CD8-positive, alpha-beta memory T cell (primary cell): ENCODE measurements around the gene ESYT2. TPM values are rescaled to one million over a fixed set of nuclear protein-coding genes. Genes with fewer than 3 reads are reported as not detected.

Experiments
- CTCF ChIA-PET: fragments of 350-600 bp; sonication (Branson Sonifier 250); formaldehyde crosslinking; loops from one replicate; lab custom pipeline; 2021; ENCODE audit warnings: antibody characterized with exemption; lab: Charles Lee
- POLR2A ChIA-PET: fragments of 350-600 bp; sonication (Branson Sonifier 250); formaldehyde crosslinking; loops from one replicate; lab custom pipeline; 2021; ENCODE audit warnings: antibody characterized with exemption; lab: Charles Lee
- DNase-seq, 5 donors: peaks; one replicate each; pipeline versions ENCODE4 v3.0.0 to v3.0.0-alpha.2; 2020 to 2022; ENCODE audit warnings: mixed read lengths in 1 of 5
- H3K27ac ChIP-seq: one replicate; pipeline ENCODE4 v1.7.0; 2013; ENCODE audit warnings: low read depth, mild to moderate bottlenecking, low read length, moderate library complexity
- H3K27me3 ChIP-seq: 2 replicates; pipeline ENCODE4 v1.7.0; 2013; ENCODE audit warnings: low read length, mild to moderate bottlenecking; ENCODE audit not compliant: insufficient read depth, poor library complexity, severe bottlenecking
- H3K36me3 ChIP-seq: 2 replicates; pipeline ENCODE4 v1.7.0; 2013; ENCODE audit warnings: mild to moderate bottlenecking, low read length, moderate library complexity; ENCODE audit not compliant: insufficient read depth
- H3K4me1 ChIP-seq: 2 replicates; pipeline ENCODE4 v1.7.0; 2013; ENCODE audit warnings: mild to moderate bottlenecking, low read length, moderate library complexity; ENCODE audit not compliant: insufficient read depth
- H3K4me3 ChIP-seq: 2 replicates; pipeline ENCODE4 v1.7.0; 2013; ENCODE audit warnings: mild to moderate bottlenecking, low read length
- H3K9me3 ChIP-seq: 2 replicates; pipeline ENCODE4 v1.7.0; 2013; ENCODE audit warnings: mild to moderate bottlenecking, low read length
- H3K27ac Mint-ChIP-seq, 8 donors: one replicate each; pipeline ENCODE4 v1.8.0; 2020 to 2021; ENCODE audit warnings: mixed read lengths in 8 of 8, mild to moderate bottlenecking in 6 of 8, inconsistent platforms in 3 of 8, moderate library complexity in 3 of 8
- H3K27me3 Mint-ChIP-seq, 2 donors: one replicate each; pipeline ENCODE4 v1.8.0; 2020 to 2021; ENCODE audit warnings: mixed read lengths in 2 of 2, mild to moderate bottlenecking in 1 of 2, moderate library complexity in 1 of 2
- H3K36me3 Mint-ChIP-seq, 3 donors: one replicate each; pipeline ENCODE4 v1.8.0; 2020 to 2021; ENCODE audit warnings: mixed read lengths in 3 of 3, inconsistent platforms in 1 of 3, mild to moderate bottlenecking in 1 of 3
- H3K4me1 Mint-ChIP-seq, 3 donors: one replicate each; pipeline ENCODE4 v1.8.0; 2020 to 2021; ENCODE audit warnings: mixed read lengths in 3 of 3, inconsistent platforms in 1 of 3, mild to moderate bottlenecking in 1 of 3
- H3K4me3 Mint-ChIP-seq, 7 donors: one replicate each; pipeline ENCODE4 v1.8.0; 2020 to 2021; ENCODE audit warnings: mixed read lengths in 7 of 7, mild to moderate bottlenecking in 6 of 7, moderate library complexity in 4 of 7, inconsistent platforms in 2 of 7
- H3K9me3 Mint-ChIP-seq, 5 donors: one replicate each; pipeline ENCODE4 v1.8.0; 2020 to 2022; ENCODE audit warnings: mixed read lengths in 5 of 5, mild to moderate bottlenecking in 3 of 5, moderate library complexity in 2 of 5, inconsistent platforms in 1 of 5
- polyA plus RNA-seq: library from polyadenylated mRNA; unstranded; fragments of 300-500 nt; fragmentation: Illumina TruSeq; gene quantifications from one replicate; pipeline ENCODE4 v1.2.3, GENCODE V29; 2021
- total RNA-seq, 2 experiments: library from RNA; stranded (reverse); gene quantifications; one replicate each; pipeline ENCODE4 v1.2.3, GENCODE V29; 2021

ESYT2 gene
- total and polyA plus RNA-seq, 3 experiments from 2014 or later = 55.6 to 99.4 (median 56.1) TPM

- H3K27me3 ChIP-seq = no peaks in the 10 kb centered on the region
- DNase-seq = no peak
- H3K4me1 ChIP-seq = no peaks in the 10 kb centered on the region
- H3K9me3 Mint-ChIP-seq = no peaks in the 10 kb centered on the region
- CTCF ChIA-PET = interaction anchor here (2.5 kb wide), 1 partner anchor 34 kb away, joined by 5 read pairs; the partner anchor contains the start of gene ESYT2
- H3K4me3 ChIP-seq = no peak overlapping the region
- H3K9me3 ChIP-seq = no peaks in the 10 kb centered on the region
- H3K4me1 Mint-ChIP-seq = peaks cover 17 to 20% (median 19%) of the 10 kb centered on the region in 3 donors
- no peak overlapping the region for H3K27ac ChIP-seq
- H3K36me3 ChIP-seq = peaks cover 51% of the 10 kb centered on the region
- no peak overlapping the region for H3K4me3 Mint-ChIP-seq
- peaks cover 19 to 77% (median 30%) of the 10 kb centered on the region in 3 donors for H3K36me3 Mint-ChIP-seq
- no peaks in the 10 kb centered on the region for H3K27me3 Mint-ChIP-seq
- H3K27ac Mint-ChIP-seq = peak overlapping the region in 1 of 8 donors; percentile 39
- POLR2A ChIA-PET = no interaction called here
These were observed 34.0 kb downstream of the ESYT2 start for GRCh38 chr7:158795272-158795671.

GRCh38 chr7:158791107-158791506 lies 38.2 kb downstream of the ESYT2 start:
- Mint-ChIP-seq H3K36me3 (peaks cover 22 to 85% (median 26%) of the 10 kb centered on the region in 3 donors), H3K27me3 (no peaks in the 10 kb centered on the region), H3K9me3 (no peaks in the 10 kb centered on the region), H3K4me3 (peak overlapping the region in 1 of 7 donors; percentile 15), H3K27ac (peak overlapping the region in 3 of 8 donors; percentile 17 to 57 (median 27)), H3K4me1 (peaks cover 0 to 4% (median 3%) of the 10 kb centered on the region in 3 donors)
- H3K4me3 ChIP-seq = no peak overlapping the region
- peaks cover 38% of the 10 kb centered on the region for H3K36me3 ChIP-seq
- POLR2A ChIA-PET = no interaction called here
- no peaks in the 10 kb centered on the region for H3K9me3 ChIP-seq
- H3K27ac ChIP-seq = no peak overlapping the region
- no peaks in the 10 kb centered on the region for H3K4me1 ChIP-seq
- H3K27me3 ChIP-seq = no peaks in the 10 kb centered on the region
- DNase-seq = no peak
- CTCF ChIA-PET = no interaction called here

GRCh38 chr7:158789842-158790241 lies 39.5 kb downstream of the ESYT2 start:
- Histone ChIP-seq H3K9me3 (no peaks in the 10 kb centered on the region), H3K36me3 (peaks cover 26% of the 10 kb centered on the region), H3K4me1 (no peaks in the 10 kb centered on the region), H3K27me3 (no peaks in the 10 kb centered on the region), H3K27ac (no peak overlapping the region), H3K4me3 (no peak overlapping the region)
- H3K4me3 Mint-ChIP-seq = no peak overlapping the region
- H3K27me3 Mint-ChIP-seq = no peaks in the 10 kb centered on the region
- ChIA-PET CTCF (no interaction called here), POLR2A (no interaction called here)
- H3K27ac Mint-ChIP-seq = peak overlapping the region in 1 of 8 donors; percentile 52
- no peak for DNase-seq
- H3K36me3 Mint-ChIP-seq = peaks cover 22 to 78% (median 26%) of the 10 kb centered on the region in 3 donors
- no peaks in the 10 kb centered on the region for H3K9me3 Mint-ChIP-seq
- peaks cover 0 to 4% (median 3%) of the 10 kb centered on the region in 3 donors for H3K4me1 Mint-ChIP-seq

GRCh38 chr7:158786898-158787297 lies 42.4 kb downstream of the ESYT2 start:
- Histone ChIP-seq H3K27me3 (no peaks in the 10 kb centered on the region), H3K4me1 (peaks cover 3% of the 10 kb centered on the region), H3K9me3 (no peaks in the 10 kb centered on the region), H3K27ac (no peak overlapping the region), H3K36me3 (peaks cover 21% of the 10 kb centered on the region), H3K4me3 (no peak overlapping the region)
- peaks cover 0 to 4% (median 0%) of the 10 kb centered on the region in 3 donors for H3K4me1 Mint-ChIP-seq
- H3K27me3 Mint-ChIP-seq = no peaks in the 10 kb centered on the region
- DNase-seq = no peak
- peak overlapping the region in 4 of 8 donors; percentile 1 to 82 (median 57) for H3K27ac Mint-ChIP-seq
- CTCF ChIA-PET = interaction anchor here (1.2 kb wide), 1 partner anchor 38 kb away, joined by 3 read pairs; no protein-coding TSS in a partner anchor
- H3K9me3 Mint-ChIP-seq = no peaks in the 10 kb centered on the region
- peaks cover 15 to 59% (median 17%) of the 10 kb centered on the region in 3 donors for H3K36me3 Mint-ChIP-seq
- POLR2A ChIA-PET = no interaction called here
- H3K4me3 Mint-ChIP-seq = no peak overlapping the region

GRCh38 chr7:158784270-158784669 lies 45.0 kb downstream of the ESYT2 start:
- POLR2A ChIA-PET = no interaction called here

GRCh38 chr7:158783595-158783994 lies 45.7 kb downstream of the ESYT2 start:
- H3K4me1 ChIP-seq = peaks cover 20% of the 10 kb centered on the region
- no peaks in the 10 kb centered on the region for H3K9me3 ChIP-seq
- H3K27me3 Mint-ChIP-seq = no peaks in the 10 kb centered on the region
- H3K27me3 ChIP-seq = no peaks in the 10 kb centered on the region
- peaks cover 29% of the 10 kb centered on the region for H3K36me3 ChIP-seq
- no peaks in the 10 kb centered on the region for H3K9me3 Mint-ChIP-seq
- H3K4me3 Mint-ChIP-seq = no peak overlapping the region
- peak in 1 of 5 donors; percentile 17 for DNase-seq
- no peak overlapping the region for H3K27ac Mint-ChIP-seq
- H3K36me3 Mint-ChIP-seq = peaks cover 8 to 41% (median 8%) of the 10 kb centered on the region in 3 donors
- H3K4me1 Mint-ChIP-seq = peaks cover 0 to 13% (median 12%) of the 10 kb centered on the region in 3 donors
- CTCF ChIA-PET = interaction anchor here (1.0 to 1.6 kb wide), 4 partner anchors 13 to 193 kb away, joined by 3 to 7 read pairs (median 4); no protein-coding TSS in a partner anchor
- H3K27ac ChIP-seq = no peak overlapping the region
- H3K4me3 ChIP-seq = no peak overlapping the region
- POLR2A ChIA-PET = no interaction called here

More at GRCh38 chr7:158784270-158784669, 45.0 kb downstream of the ESYT2 start:
- Mint-ChIP-seq H3K36me3 (peaks cover 5 to 38% (median 8%) of the 10 kb centered on the region in 3 donors), H3K4me3 (no peak overlapping the region), H3K27me3 (no peaks in the 10 kb centered on the region), H3K27ac (peak overlapping the region in 4 of 8 donors; percentile 4 to 84 (median 30)), H3K9me3 (no peaks in the 10 kb centered on the region), H3K4me1 (peaks cover 0 to 6% (median 6%) of the 10 kb centered on the region in 3 donors)
- Histone ChIP-seq H3K36me3 (peaks cover 29% of the 10 kb centered on the region), H3K4me3 (no peak overlapping the region), H3K27me3 (no peaks in the 10 kb centered on the region), H3K27ac (no peak overlapping the region), H3K9me3 (no peaks in the 10 kb centered on the region), H3K4me1 (peaks cover 14% of the 10 kb centered on the region)
- DNase-seq = no peak
- CTCF ChIA-PET = no interaction called here

- H3K27me3 Mint-ChIP-seq = no peaks in the 10 kb centered on the region
- DNase-seq = no peak
- Histone ChIP-seq H3K4me1 (peaks cover 28% of the 10 kb centered on the region), H3K27me3 (no peaks in the 10 kb centered on the region), H3K36me3 (peaks cover 29% of the 10 kb centered on the region), H3K9me3 (no peaks in the 10 kb centered on the region), H3K4me3 (no peak overlapping the region), H3K27ac (no peak overlapping the region)
- ChIA-PET CTCF (interaction anchor here (1.0 to 1.6 kb wide), 4 partner anchors 12 to 194 kb away, joined by 3 to 7 read pairs (median 4); no protein-coding TSS in a partner anchor), POLR2A (no interaction called here)
- peaks cover 4 to 40% (median 9%) of the 10 kb centered on the region in 3 donors for H3K36me3 Mint-ChIP-seq
- no peak overlapping the region for H3K4me3 Mint-ChIP-seq
- no peak overlapping the region for H3K27ac Mint-ChIP-seq
- H3K9me3 Mint-ChIP-seq = no peaks in the 10 kb centered on the region
- H3K4me1 Mint-ChIP-seq = peaks cover under 1 to 20% (median 19%) of the 10 kb centered on the region in 3 donors
These were observed 46.4 kb downstream of the ESYT2 start for GRCh38 chr7:158782761-158783401.
